AG09309 (cell line): ENCODE results near the gene MYH9.

Experiments used
- DNase-seq: peaks from one replicate; pipeline ENCODE4 v3.0.0-alpha.2; 2010; ENCODE audit warnings: low read depth
- H3K4me3 ChIP-seq: 2 replicates; pipeline ENCODE4 v1.5.1; 2011; ENCODE audit warnings: mild to moderate bottlenecking, low read depth, low read length, moderate library complexity; ENCODE audit not compliant: control insufficient read depth
- TF ChIP-seq, protein P1 (sequence below): IDR thresholded peaks from 2 replicates; pipeline ENCODE4 v1.5.1; 2011; ENCODE audit warnings: mild to moderate bottlenecking, low read depth, low read length, inconsistent platforms; ENCODE audit not compliant: insufficient read depth, control insufficient read depth; ENCODE audit errors: missing control alignments

The MYH9 gene

DNA sequence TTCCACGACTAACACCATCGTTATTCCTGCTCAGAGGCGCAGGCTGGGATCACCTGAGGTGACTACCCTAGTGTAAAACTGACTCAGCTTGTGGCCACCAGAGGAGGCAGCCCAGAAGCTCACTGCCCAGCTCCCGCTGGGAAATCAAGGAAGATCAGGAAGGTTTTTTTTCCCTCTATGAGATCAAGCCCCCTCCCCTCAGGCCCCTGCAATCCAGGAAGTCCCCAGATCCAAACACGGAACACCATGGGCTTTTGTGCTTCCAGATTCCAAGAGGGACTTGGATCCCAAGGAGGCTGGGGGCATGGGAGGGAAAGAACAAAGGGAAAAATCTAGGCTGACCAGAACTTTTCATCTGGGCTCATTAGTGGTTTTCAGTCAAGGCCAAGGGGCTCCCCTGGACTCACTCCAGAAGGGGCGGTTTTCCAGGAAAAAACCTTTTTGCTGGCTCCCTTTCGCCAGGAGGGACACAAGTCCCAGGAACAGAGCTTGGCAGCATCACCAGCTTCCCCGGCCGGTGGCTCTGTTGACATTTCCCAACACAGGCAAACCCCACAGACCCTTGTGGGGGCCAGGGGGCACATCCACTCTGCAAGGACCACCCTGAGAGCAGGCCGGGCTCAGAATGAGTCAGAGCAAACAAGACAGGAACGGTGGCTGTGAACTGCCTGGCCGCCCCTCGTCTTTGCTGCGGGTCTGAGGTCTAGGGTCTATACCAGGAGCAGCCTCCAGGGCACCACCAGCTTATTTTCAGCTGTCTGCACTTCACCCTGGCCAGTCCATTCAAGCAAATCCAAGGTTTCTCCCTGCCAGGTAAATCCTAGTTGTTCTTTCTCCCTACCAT is 36.8 kb downstream of the MYH9 start:
- H3K4me3 ChIP-seq, result no peak overlapping the region
- TF ChIP-seq, protein P1, sequence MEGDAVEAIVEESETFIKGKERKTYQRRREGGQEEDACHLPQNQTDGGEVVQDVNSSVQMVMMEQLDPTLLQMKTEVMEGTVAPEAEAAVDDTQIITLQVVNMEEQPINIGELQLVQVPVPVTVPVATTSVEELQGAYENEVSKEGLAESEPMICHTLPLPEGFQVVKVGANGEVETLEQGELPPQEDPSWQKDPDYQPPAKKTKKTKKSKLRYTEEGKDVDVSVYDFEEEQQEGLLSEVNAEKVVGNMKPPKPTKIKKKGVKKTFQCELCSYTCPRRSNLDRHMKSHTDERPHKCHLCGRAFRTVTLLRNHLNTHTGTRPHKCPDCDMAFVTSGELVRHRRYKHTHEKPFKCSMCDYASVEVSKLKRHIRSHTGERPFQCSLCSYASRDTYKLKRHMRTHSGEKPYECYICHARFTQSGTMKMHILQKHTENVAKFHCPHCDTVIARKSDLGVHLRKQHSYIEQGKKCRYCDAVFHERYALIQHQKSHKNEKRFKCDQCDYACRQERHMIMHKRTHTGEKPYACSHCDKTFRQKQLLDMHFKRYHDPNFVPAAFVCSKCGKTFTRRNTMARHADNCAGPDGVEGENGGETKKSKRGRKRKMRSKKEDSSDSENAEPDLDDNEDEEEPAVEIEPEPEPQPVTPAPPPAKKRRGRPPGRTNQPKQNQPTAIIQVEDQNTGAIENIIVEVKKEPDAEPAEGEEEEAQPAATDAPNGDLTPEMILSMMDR, result peak; percentile 29
- no peak for DNase-seq

DNA sequence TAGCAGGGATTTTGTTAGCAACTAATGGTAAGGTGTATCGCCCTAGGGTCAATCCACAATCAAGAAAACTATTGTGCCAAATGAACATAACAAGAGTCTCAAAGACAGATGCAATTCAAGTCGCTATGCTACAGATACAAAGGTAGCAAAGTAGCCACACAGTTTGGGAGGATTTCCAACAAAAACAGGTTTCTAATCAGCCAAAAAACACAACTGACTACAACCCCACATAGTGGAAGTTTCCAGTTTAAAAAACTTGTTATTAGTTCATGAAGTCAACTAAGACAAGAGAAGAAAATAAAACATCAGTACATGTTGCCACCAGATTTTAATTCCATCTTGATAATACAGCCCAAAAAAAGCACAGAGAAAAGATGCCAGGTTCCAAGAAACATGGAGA is 38.0 kb downstream of the MYH9 start:
- DNase-seq, result no peak
- H3K4me3 ChIP-seq, result no peak overlapping the region
- TF ChIP-seq, protein P1, result no peak

DNA sequence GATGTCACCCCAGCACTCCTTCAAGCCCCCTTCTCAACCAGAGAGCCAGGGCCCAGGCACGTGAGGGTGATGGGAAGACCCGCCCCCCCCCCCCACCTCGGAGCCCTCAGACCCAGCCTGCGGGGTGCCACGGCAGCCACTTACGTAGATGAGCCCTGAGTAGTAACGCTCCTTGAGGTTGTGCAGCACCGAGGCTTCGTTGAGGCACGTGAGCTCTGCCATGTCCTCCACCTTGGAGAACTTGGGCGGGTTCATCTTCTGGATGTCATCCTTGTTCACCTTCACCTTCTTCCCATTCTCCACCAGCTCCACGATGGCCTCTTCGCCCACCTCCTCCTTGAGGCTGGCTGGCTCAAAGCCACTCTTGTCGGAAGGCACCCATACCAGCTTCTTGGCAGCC is 39.0 kb downstream of the MYH9 start:
- H3K4me3 ChIP-seq, result no peak overlapping the region
- no peak for DNase-seq
- TF ChIP-seq, protein P1, result no peak

DNA sequence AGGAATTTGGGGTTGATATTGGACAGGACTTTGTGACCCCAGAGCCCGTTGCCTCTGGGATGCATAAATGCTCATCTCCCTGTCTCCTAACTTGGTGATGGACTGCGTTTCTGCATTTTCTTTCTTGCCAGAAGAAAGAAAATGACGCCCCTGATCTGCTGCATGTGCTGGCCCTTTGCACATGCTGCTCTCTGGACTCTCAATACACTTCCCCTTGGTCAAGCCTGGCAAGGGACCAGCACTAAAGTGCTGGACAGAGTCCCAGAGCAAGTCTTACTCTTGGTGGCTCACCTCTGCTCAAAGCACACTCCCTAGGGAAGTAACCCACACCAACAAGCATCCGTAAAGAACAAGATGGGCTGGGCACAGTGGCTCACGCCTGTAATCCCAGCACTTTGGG is 40.7 kb downstream of the MYH9 start:
- no peak for DNase-seq
- TF ChIP-seq, protein P1, result no peak
- H3K4me3 ChIP-seq, result no peak overlapping the region

DNA sequence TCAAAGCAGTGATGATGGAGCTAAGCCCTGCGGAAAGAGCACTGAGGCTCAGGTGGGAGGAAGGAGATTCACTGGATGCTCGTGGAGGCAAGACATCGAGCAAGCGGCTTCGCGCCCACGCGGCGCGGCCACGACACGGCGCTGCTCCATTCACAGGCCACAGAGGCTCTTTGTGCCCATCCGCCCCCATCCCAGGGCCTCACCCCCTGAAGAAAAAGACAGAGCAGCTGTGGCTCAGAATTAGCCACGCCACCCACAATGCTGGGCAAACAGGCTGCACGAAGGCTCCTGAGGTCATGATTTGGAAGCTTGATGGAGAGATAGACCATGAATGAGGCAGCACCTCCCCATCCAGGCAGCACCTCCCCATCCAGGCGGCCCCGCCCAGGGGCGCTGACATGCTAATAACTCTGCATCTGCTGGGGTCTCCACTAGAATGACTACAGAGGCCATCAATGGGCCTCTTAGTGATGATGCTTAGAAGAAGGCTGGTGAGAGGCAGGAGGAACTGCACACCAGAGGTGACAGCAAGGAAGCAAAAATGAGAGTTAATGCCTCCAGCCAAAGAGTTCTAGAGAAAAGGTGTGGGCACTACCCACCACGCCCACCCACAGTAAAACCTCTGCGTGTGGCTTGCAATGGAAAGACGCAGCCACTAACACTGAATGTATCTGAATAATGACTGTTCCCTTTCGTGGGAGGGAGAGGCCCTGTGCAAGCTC is 43.5 kb downstream of the MYH9 start:
- TF ChIP-seq, protein P1, result no peak
- no peak overlapping the region for H3K4me3 ChIP-seq
- no peak for DNase-seq

DNA sequence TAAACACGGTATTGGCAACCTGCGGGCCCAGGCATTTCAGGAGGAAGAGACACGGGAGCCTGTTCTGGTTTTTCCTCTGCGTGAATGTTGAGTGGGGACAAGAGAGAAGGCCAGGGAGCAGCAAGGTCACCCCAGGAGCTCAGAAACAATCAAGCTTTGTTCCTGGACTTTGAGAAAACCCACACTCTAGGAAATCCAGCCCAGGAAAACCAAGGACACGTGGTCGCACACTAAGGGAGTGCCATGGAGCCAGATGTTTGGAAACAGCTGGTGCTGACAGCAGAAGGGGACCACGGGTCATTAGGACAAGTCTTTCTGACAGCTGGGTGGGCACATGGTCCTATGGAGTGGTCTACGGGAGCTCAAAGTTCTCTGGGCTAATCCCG is 44.1 kb downstream of the MYH9 start:
- TF ChIP-seq, protein P1, result no peak
- no peak overlapping the region for H3K4me3 ChIP-seq
- no peak for DNase-seq
